ENCODE data around the gene SLC12A7. TPM values are rescaled to one million over a fixed set of nuclear protein-coding genes. Genes with fewer than 3 reads are reported as not detected.

SLC12A7 gene
- total RNA-seq, 1 donor from 2014 or later, result 4.9 TPM

DNA sequence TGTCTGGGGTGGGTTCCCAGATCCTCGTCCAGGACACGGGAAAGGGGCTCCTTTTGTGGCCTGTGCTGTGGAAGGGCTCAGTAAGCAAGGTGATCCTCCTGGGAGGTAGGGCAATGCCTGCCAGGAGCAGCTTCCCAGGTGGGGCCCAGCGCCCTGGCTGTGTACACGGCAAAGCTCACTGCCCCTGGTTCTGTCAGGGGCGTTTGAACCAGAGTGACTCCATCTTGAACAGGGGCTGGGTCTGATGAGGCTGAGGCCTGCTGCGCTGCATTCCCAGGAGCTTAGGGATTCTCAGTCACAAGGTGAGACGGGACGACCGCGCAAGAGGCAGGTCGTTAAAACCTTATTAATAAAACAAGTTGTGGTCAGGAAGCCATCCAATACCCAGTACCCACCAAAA, 19.9 kb upstream of the SLC12A7 start:
- no peak overlapping the region for H3K4me3 Mint-ChIP-seq (ENCODE audit: unreplicated experiment)
- TF ChIP-seq CTCF (IDR thresholded peaks at IDR 0.05), result no peak
- H3K27me3 Mint-ChIP-seq (ENCODE audit: low read depth), result peaks cover 20% of the 10 kb centered on the region
- no peaks in the 10 kb centered on the region for H3K36me3 Mint-ChIP-seq (ENCODE audit: low read depth)
- no peak for DNase-seq (ENCODE audit: low spot score)
- H3K4me1 Mint-ChIP-seq (ENCODE audit: low read depth), result peaks cover 16% of the 10 kb centered on the region
- H3K27ac Mint-ChIP-seq (ENCODE audit: unreplicated experiment), result no peak overlapping the region
- H3K9me3 Mint-ChIP-seq (ENCODE audit: low read depth), result no peaks in the 10 kb centered on the region

GRCh38 chr5:1131191-1131621, 19.3 kb upstream of the SLC12A7 start:
- Mint-ChIP-seq H3K4me3 (ENCODE audit: unreplicated experiment) (no peak overlapping the region), H3K27me3 (ENCODE audit: low read depth) (peaks cover 19% of the 10 kb centered on the region), H3K4me1 (ENCODE audit: low read depth) (peaks cover 16% of the 10 kb centered on the region), H3K36me3 (ENCODE audit: low read depth) (no peaks in the 10 kb centered on the region), H3K27ac (ENCODE audit: unreplicated experiment) (no peak overlapping the region), H3K9me3 (ENCODE audit: low read depth) (no peaks in the 10 kb centered on the region)
- no peak for TF ChIP-seq CTCF (IDR thresholded peaks at IDR 0.05)
- no peak for DNase-seq (ENCODE audit: low spot score)

DNA sequence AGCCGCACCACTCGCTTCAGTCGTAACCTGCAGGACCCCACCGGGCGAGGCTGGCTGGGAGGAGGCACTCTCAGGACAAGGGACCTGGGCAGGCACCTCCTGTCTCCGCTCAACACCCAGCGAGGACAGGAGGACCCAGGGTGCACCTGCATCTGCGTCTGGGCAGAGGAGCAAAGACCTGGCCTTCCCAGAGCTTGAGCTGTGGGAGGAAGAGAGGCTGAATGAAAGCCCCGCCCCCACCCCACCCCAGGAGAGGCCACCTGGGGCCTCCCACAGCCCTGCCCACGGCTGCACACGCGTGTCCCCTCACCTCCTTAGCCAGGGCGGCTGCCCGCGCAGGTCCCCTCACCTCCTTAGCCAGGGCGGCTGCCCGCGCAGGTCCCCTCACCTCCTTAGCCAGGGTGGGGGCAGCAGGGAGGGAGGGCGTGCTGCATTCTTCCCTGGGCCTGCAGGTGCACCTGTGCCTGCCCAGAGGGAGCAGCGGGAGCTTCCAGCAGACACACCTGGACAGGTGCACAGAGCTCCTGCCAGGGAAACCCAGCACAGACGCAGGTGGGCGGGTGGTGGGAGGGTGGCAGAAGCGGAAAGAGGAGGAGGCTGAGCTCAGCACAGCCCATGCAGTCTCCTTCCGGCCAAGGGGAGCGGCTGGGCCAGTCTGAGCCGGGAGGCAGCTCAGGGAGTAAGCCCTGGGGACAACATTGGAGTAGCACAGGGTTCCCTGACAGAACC, 18.5 kb upstream of the SLC12A7 start:
- no peaks in the 10 kb centered on the region for H3K36me3 Mint-ChIP-seq (ENCODE audit: low read depth)
- no peak overlapping the region for H3K4me3 Mint-ChIP-seq (ENCODE audit: unreplicated experiment)

DNA sequence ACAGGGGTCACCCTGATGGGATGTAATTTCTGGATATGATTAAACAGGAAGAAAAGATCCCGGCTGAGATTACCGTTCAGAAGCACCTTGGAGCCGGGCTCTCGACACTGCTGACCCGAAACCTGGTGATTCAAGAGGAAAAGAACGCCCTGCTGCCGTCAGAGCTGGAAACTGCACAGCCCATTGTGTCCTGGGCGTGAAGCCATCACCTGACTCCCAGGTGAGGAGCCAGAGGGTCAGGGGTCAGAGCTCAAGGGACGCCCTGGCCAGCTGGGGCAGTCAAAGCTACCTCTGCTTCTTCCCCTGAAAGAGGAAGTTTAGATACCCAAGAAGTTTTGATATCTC, 17.8 kb upstream of the SLC12A7 start:
- Mint-ChIP-seq H3K27me3 (ENCODE audit: low read depth) (peaks cover 19% of the 10 kb centered on the region), H3K4me1 (ENCODE audit: low read depth) (peaks cover 20% of the 10 kb centered on the region), H3K4me3 (ENCODE audit: unreplicated experiment) (no peak overlapping the region), H3K36me3 (ENCODE audit: low read depth) (no peaks in the 10 kb centered on the region), H3K9me3 (ENCODE audit: low read depth) (no peaks in the 10 kb centered on the region), H3K27ac (ENCODE audit: unreplicated experiment) (no peak overlapping the region)
- no peak for DNase-seq (ENCODE audit: low spot score)
- no peak for TF ChIP-seq CTCF (IDR thresholded peaks at IDR 0.05)

More for the DNA sequence above, 18.5 kb upstream of the SLC12A7 start:
- DNase-seq (ENCODE audit: low spot score), result no peak
- Mint-ChIP-seq H3K4me1 (ENCODE audit: low read depth) (peaks cover 16% of the 10 kb centered on the region), H3K27me3 (ENCODE audit: low read depth) (peaks cover 14% of the 10 kb centered on the region), H3K9me3 (ENCODE audit: low read depth) (no peaks in the 10 kb centered on the region), H3K27ac (ENCODE audit: unreplicated experiment) (no peak overlapping the region)
- TF ChIP-seq CTCF (IDR thresholded peaks at IDR 0.05), result no peak

DNA sequence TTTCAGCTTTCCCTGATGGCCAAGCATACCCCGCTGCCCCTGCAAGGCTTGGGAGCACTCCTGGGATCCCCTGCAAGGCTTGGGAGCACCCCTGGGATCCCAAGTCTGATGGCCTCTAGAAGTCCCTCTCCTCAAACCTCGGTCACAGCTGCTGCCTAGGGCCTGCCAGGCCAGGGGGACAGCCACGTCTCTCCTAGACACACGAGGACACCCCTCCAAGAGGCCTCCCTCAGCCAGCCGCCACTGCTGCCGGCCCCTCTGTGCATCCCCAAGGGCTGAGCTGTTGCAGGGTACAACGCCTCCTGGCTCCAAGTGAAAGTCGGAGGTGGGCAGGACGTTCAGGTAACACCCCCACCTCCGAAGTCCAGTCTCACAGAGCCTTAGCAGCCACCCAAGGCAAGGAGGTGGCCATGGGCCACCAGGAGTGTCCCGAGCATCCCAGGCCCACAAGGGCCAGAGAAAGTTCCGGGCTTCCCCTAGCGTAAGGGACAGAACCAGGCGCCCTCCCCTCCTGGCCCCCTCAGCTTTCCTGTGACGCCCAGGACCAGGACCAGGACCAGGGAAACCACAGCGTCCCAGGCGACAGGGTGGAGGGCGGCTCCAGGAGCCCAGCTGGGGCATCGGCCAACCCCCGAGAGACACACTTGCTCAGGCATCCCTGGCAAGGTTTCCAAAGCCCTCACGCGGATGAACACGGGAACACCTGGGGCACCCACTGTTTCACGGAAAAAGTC, 17.3 kb upstream of the SLC12A7 start:
- peaks cover 20% of the 10 kb centered on the region for H3K27me3 Mint-ChIP-seq (ENCODE audit: low read depth)
- H3K4me3 Mint-ChIP-seq (ENCODE audit: unreplicated experiment), result no peak overlapping the region
- H3K4me1 Mint-ChIP-seq (ENCODE audit: low read depth), result peaks cover 20% of the 10 kb centered on the region
- no peak overlapping the region for H3K27ac Mint-ChIP-seq (ENCODE audit: unreplicated experiment)
- H3K36me3 Mint-ChIP-seq (ENCODE audit: low read depth), result peaks cover 2% of the 10 kb centered on the region
- no peak for TF ChIP-seq CTCF (IDR thresholded peaks at IDR 0.05)
- peaks cover 3% of the 10 kb centered on the region for H3K9me3 Mint-ChIP-seq (ENCODE audit: low read depth)
- no peak for DNase-seq (ENCODE audit: low spot score)

Measured in chondrocyte (in vitro differentiated cells).